Myometrial cell (primary cell): Measurements from ENCODE around the gene CHD8. TPM values are rescaled to one million over a fixed set of nuclear protein-coding genes. Genes with fewer than 3 reads are reported as not detected.

Experiments
- total RNA-seq: library from RNA; depleted of rRNA; stranded (reverse); fragments of >200 nt; gene quantifications from 2 replicates; pipeline ENCODE4 v1.2.3, GENCODE V29; 2015

CHD8 gene, protein sequence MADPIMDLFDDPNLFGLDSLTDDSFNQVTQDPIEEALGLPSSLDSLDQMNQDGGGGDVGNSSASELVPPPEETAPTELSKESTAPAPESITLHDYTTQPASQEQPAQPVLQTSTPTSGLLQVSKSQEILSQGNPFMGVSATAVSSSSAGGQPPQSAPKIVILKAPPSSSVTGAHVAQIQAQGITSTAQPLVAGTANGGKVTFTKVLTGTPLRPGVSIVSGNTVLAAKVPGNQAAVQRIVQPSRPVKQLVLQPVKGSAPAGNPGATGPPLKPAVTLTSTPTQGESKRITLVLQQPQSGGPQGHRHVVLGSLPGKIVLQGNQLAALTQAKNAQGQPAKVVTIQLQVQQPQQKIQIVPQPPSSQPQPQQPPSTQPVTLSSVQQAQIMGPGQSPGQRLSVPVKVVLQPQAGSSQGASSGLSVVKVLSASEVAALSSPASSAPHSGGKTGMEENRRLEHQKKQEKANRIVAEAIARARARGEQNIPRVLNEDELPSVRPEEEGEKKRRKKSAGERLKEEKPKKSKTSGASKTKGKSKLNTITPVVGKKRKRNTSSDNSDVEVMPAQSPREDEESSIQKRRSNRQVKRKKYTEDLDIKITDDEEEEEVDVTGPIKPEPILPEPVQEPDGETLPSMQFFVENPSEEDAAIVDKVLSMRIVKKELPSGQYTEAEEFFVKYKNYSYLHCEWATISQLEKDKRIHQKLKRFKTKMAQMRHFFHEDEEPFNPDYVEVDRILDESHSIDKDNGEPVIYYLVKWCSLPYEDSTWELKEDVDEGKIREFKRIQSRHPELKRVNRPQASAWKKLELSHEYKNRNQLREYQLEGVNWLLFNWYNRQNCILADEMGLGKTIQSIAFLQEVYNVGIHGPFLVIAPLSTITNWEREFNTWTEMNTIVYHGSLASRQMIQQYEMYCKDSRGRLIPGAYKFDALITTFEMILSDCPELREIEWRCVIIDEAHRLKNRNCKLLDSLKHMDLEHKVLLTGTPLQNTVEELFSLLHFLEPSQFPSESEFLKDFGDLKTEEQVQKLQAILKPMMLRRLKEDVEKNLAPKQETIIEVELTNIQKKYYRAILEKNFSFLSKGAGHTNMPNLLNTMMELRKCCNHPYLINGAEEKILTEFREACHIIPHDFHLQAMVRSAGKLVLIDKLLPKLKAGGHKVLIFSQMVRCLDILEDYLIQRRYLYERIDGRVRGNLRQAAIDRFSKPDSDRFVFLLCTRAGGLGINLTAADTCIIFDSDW (N-terminal part only)
- total RNA-seq, result 34.0 and 38.8 TPM in 2 replicates

DNA sequence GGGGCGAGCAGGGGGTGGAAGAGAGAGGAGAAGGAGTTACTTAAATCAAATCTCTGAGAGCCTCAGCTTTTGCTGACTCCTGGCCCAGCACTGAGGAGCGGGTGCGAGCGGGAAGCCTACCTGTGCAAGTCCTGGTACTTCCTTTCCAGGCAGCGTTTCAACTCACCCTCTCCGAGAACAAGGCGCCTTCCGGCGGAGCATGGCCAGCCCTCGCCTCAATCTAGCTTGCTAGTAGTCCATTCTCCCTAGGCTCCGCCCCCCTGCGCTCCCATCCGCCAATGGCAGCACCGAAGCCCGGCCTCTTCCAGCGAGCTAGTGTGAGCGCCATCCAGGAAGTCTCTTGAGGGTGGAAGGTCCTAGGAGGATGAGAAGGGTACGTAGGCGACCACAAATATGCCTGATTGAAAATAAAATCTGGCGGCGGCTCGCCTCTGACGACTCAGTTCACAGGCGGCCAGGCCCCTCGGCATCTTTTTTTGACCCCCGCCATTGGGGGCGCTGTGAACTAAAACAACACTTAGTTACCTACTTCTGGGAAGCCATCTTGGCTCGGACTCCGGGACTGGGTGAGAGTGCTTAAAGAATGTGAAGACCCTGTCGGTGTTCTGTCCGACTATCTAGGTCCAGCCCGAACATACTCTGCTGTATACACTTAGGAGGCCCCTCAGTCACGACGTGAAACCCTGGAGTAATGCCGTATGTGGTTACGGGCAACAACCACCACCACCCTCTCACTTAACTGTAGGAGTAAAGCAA lies at the start of gene CHD8:
Gene CHD8 (minus strand): TSS at position 212 of the 756 bp plus-strand sequence. CDS start 24,480 bp downstream, outside the sequence.

DNA sequence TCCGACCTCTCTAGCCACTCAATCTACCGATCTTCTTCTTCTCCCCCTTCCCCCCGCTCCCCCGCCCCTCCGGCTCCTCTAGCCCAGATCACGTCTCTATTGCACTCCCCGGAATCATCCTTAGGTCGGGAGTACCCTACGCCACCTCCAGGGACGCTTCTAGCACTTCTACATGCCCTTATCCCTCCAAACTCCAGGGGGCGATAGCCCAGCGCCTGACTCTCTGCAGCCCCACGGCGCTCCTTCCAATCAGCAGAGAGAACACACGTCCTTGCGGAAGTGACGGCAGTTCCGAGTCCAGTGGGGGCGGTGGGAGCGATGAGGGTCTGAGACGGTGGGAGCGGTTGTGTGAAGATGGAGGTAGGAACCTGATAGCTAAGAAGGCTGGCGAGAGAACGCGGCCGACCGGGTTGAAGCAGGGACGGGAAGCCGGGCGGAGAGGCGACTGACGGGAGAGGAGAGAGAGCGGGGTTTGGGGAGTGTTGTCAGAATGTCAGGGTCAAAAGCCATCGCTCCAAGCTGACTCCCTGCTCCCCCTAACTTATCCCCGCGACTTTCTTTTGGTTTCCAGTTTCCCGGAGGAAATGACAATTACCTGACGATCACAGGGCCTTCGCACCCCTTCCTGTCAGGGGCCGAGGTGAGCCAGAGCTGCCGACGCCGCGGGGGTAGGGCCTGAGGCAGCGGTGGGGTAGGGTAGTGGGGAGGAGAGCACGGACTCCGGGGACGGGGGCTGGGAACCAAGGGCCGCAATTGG lies 21.2 kb upstream of the CHD8 start, which contains the start of the genes RAB2B and TOX4:
Gene RAB2B (minus strand): TSS at position 35 of the 757 bp plus-strand sequence. CDS start 87 bp downstream, outside the sequence.
Gene TOX4 (plus strand): TSS at position 271 of the 757 bp plus-strand sequence. CDS start 84 bp downstream, at position 355.

DNA sequence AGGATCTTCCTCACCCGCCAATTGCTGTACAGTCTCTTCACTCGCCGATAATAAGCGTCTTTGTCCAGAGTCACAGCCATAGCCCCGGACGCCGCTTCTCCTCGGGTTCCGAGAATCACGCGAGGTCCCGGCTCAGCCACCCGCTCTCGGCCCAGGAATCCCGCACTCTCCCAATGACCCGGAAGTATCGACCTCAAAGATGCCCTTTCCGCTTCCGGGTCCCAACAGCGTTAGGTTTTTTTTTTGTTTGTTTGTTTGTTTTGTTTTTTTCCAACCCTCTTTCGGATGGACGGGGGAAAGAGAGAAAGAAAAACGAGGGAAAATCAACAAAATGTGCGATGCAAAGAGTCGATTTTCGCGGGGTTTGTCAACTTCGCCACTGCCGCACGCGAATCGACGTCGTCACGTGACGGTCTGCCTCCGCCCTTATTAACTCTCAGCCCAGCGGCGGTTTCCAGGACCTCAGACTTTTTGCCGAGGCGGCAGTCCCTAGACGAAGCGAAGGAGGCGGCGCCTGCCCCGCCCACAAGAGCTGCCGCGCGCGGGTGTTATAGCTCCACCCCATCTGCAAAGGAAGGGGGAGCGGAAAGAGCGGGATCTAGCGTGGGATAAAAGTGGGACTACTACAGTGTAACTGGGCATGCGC lies 72.0 kb downstream of the CHD8 start, which contains the start of gene SUPT16H:
Gene SUPT16H (minus strand): TSS at position 172 of the 646 bp plus-strand sequence. CDS start 92 bp downstream, at position 80.

Other genes with a start within 250 kb of the CHD8 start
- gene HNRNPC, start 186.7 kb downstream of the CHD8 start, total RNA-seq, result 976 and 1,073 TPM in 2 replicates
- gene RPGRIP1, start 176.0 kb downstream of the CHD8 start, total RNA-seq, result not detected in 2 replicates
- gene SUPT16H, start 72.1 kb downstream of the CHD8 start, total RNA-seq, result 55.6 and 62.3 TPM in 2 replicates
- 21.4 and 39.2 TPM in 2 replicates for gene RAB2B, start 20.8 kb upstream of the CHD8 start, total RNA-seq
- 18.7 and 29.4 TPM in 2 replicates for gene TOX4, start 21.1 kb upstream of the CHD8 start, total RNA-seq
- 49.4 and 51.6 TPM in 2 replicates for gene METTL3, start 55.2 kb upstream of the CHD8 start, total RNA-seq
- gene SALL2, start 70.2 kb upstream of the CHD8 start, total RNA-seq, result 7.2 and 8.7 TPM in 2 replicates
- gene OR10G3, start 124.0 kb upstream of the CHD8 start, total RNA-seq, result not detected in 2 replicates
- gene OR10G2, start 178.8 kb upstream of the CHD8 start, total RNA-seq, result not detected in 2 replicates
- gene OR4E2, start 197.7 kb upstream of the CHD8 start, total RNA-seq, result not detected in 2 replicates
- not detected in 2 replicates for gene OR4E1, start 217.7 kb upstream of the CHD8 start, total RNA-seq